ENCODE data around the gene TDRD15.

Gene TDRD15

DNA sequence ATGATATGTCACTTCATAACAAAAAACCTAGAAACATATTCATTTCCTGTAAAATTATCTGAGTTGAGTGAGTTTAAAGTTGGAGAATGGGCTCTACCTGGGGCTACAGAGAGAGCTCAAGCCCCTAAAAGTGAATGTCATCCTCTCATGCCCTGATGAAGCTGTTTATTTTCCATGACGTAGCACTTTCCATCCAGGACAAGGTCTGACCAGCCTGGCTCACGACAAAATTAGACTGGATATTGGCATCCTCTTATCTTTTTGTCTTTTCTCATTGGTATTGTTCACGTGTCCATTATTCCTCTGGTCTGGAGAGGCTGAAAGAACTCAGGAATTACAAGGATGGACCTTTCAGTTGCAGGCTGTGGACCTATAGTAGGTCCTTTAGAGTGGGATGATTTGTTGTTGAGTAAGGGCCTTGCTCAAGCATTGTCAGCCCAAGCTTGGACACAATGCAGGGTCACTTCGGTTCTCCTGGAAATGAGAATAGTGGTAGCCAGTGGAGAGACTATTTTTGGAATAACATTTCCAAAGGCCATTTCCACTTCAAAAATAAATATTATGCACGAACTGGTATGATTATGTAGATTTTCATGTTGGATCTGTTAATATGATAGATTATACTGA, 24.4 kb upstream of the TDRD15 start:
- TF ChIP-seq, protein P1, sequence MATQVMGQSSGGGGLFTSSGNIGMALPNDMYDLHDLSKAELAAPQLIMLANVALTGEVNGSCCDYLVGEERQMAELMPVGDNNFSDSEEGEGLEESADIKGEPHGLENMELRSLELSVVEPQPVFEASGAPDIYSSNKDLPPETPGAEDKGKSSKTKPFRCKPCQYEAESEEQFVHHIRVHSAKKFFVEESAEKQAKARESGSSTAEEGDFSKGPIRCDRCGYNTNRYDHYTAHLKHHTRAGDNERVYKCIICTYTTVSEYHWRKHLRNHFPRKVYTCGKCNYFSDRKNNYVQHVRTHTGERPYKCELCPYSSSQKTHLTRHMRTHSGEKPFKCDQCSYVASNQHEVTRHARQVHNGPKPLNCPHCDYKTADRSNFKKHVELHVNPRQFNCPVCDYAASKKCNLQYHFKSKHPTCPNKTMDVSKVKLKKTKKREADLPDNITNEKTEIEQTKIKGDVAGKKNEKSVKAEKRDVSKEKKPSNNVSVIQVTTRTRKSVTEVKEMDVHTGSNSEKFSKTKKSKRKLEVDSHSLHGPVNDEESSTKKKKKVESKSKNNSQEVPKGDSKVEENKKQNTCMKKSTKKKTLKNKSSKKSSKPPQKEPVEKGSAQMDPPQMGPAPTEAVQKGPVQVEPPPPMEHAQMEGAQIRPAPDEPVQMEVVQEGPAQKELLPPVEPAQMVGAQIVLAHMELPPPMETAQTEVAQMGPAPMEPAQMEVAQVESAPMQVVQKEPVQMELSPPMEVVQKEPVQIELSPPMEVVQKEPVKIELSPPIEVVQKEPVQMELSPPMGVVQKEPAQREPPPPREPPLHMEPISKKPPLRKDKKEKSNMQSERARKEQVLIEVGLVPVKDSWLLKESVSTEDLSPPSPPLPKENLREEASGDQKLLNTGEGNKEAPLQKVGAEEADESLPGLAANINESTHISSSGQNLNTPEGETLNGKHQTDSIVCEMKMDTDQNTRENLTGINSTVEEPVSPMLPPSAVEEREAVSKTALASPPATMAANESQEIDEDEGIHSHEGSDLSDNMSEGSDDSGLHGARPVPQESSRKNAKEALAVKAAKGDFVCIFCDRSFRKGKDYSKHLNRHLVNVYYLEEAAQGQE (IDR thresholded peaks at IDR 0.05; ENCODE audit: insufficient read depth in 1 of 2, low read depth in 2 of 2, low read length in 2 of 2): no peak
- TF ChIP-seq POLR2AphosphoS5 (IDR thresholded peaks at IDR 0.05; ENCODE audit: low read depth, low read length) (no peak), SIN3A (IDR thresholded peaks at IDR 0.05; ENCODE audit: borderline replicate concordance, insufficient read depth, low read length) (no peak), FOXP2 (optimal IDR thresholded peaks at IDR 0.05; ENCODE audit: borderline replicate concordance, extremely low read depth, extremely low read length, insufficient read depth) (no peak), TAF1 (IDR thresholded peaks at IDR 0.05; ENCODE audit: borderline replicate concordance, insufficient read depth, low read length) (no peak)

DNA sequence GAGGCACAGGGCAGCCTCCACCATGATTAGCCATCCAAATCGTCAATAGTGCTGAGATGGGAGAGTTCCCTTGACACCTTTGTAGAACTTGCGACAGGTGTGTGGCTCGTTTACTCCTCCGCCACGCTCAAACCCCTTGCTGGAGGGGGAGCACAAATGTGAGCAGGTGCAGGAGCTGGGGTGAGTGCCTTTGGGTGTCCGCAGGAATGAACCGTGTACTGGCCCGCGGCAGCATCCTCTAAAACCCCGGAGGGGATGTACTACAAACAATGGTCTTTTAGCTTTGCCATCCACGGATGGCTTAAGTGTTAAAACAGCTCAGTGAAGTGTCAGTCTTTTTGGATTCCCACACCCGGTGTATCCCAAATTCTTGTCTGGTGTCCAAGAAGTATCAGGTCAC, 21.4 kb upstream of the TDRD15 start:
- no peak for TF ChIP-seq TAF1 (IDR thresholded peaks at IDR 0.05; ENCODE audit: borderline replicate concordance, insufficient read depth, low read length)
- TF ChIP-seq, protein P1 (IDR thresholded peaks at IDR 0.05; ENCODE audit: insufficient read depth in 1 of 2, low read depth in 2 of 2, low read length in 2 of 2): no peak
- no peak for TF ChIP-seq FOXP2 (optimal IDR thresholded peaks at IDR 0.05; ENCODE audit: borderline replicate concordance, extremely low read depth, extremely low read length, insufficient read depth)
- TF ChIP-seq POLR2AphosphoS5 (IDR thresholded peaks at IDR 0.05; ENCODE audit: low read depth, low read length): no peak
- TF ChIP-seq SIN3A (IDR thresholded peaks at IDR 0.05; ENCODE audit: borderline replicate concordance, insufficient read depth, low read length): no peak

DNA sequence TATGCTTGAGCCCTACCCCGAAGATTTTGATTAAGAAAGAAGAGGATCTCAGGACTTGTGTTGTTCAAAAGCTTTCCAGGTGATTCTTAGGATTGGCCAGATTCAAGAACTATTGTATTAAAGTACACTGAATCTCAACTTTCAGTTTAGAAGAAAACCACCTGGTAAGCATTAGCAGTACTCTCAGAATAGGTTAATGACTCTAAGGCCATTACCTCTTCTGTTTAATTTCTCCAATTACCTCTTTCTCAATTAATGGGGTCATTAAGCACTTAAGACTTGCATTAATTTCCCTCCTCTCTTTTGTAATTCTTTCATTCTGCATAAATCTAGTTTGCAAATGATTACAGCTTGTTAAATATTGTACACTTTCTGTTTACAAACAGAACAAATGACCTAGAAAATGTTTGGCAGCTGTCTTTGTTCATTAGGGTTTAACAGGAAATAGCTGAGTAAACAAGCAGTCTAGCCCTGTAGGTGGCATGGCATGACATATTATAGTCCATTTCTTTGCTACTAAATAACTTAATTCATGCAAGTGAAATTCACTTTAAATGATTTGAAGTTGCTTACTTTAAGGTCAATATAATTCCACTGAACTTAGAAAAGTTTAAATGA, 20.4 kb upstream of the TDRD15 start:
- TF ChIP-seq SIN3A (IDR thresholded peaks at IDR 0.05; ENCODE audit: borderline replicate concordance, insufficient read depth, low read length) (no peak), POLR2AphosphoS5 (IDR thresholded peaks at IDR 0.05; ENCODE audit: low read depth, low read length) (no peak), TAF1 (IDR thresholded peaks at IDR 0.05; ENCODE audit: borderline replicate concordance, insufficient read depth, low read length) (no peak), FOXP2 (optimal IDR thresholded peaks at IDR 0.05; ENCODE audit: borderline replicate concordance, extremely low read depth, extremely low read length, insufficient read depth) (no peak)
- TF ChIP-seq, protein P1 (IDR thresholded peaks at IDR 0.05; ENCODE audit: insufficient read depth in 1 of 2, low read depth in 2 of 2, low read length in 2 of 2): no peak

DNA sequence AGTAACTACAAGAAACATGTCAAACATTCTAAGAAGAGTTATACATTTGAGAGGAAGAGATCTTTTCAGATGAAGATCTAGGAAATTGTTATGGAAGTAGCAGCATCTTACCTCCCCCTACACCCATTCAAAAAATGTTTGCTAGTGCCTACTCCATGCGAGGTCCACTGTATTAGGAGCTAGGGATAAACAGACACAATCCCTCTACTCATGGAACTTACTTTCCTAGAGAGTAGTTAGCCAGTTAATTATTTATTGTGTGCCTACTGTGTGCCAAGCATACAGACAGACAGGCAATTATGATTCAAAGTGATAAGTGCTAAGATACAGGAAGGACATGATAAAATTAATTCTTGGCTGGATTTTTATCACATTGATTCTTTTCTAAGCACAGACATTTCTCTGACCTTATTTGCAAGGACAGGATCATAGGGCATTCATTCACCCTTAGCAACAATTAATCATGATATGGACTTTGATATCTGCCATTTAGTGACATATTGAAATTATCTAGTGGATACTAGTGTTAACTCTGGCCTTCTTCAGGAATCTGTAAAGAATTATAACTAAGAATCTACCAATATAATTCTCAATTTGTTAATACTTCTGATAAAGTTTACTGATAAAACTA, 19.6 kb upstream of the TDRD15 start:
- TF ChIP-seq TAF1 (IDR thresholded peaks at IDR 0.05; ENCODE audit: borderline replicate concordance, insufficient read depth, low read length): no peak
- no peak for TF ChIP-seq FOXP2 (optimal IDR thresholded peaks at IDR 0.05; ENCODE audit: borderline replicate concordance, extremely low read depth, extremely low read length, insufficient read depth)
- TF ChIP-seq SIN3A (IDR thresholded peaks at IDR 0.05; ENCODE audit: borderline replicate concordance, insufficient read depth, low read length): no peak
- no peak for TF ChIP-seq POLR2AphosphoS5 (IDR thresholded peaks at IDR 0.05; ENCODE audit: low read depth, low read length)
- TF ChIP-seq, protein P1 (IDR thresholded peaks at IDR 0.05; ENCODE audit: insufficient read depth in 1 of 2, low read depth in 2 of 2, low read length in 2 of 2): no peak
